HG03575 (cell line): Measurements from ENCODE around the gene TBC1D4.
"Not testable (repeated sequence)": the region's sequence is repeated elsewhere in the genome, so short reads cannot be mapped to it uniquely, and the experiment has no call there.

Experiments
- ATAC-seq: cut with Tn5 transposase; IDR thresholded peaks from one replicate; pipeline ENCODE4 v1.9.1; 2021; ENCODE audit not compliant: unreplicated experiment, insufficient number of reproducible peaks, low FRiP score; ENCODE audit errors: extremely low read depth

The TBC1D4 gene

DNA sequence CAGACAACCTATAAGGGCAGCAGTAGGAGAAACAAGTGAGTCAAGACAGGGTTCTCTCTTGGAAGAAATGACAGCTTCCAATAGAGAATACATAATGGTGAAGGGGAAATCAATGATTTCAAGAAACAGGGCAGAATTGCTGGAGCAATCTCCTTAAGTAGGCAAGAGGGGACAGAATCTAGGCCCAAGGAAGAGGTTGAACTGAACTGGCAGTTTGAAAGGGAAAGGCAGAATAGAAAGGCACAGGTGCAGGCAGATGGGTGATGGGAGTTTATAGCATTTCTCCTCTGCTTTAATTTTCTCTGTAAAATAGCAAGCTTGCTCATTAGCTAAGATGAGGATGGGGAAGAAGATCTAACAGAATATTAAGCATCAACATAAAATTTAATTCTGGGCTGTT lies 110.8 kb downstream of the TBC1D4 start:
- no peak for ATAC-seq

GRCh38 chr13:75370774-75371173 lies 111.2 kb downstream of the TBC1D4 start:
- ATAC-seq: no peak

GRCh38 chr13:75369981-75370380 lies 112.0 kb downstream of the TBC1D4 start:
- ATAC-seq: no peak

DNA sequence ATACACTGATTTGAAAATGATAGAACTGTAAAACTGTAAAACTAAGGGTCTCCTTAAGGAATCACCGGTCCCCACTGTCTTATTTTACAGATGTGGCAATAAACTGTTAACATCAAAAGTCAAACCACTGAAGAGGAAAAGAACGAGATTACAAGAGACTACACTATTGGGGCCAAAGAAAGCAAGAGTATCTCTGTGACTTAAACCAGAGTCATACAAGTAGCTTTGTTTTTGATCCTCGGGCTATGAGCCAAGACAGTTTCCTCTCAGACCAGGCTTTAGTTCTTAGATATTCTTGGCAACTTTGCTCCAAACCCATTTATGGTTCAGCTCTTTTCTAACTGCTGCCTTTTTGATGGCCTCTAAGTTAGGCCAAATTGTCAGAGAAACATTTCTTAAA lies 113.8 kb downstream of the TBC1D4 start:
- no peak for ATAC-seq

DNA sequence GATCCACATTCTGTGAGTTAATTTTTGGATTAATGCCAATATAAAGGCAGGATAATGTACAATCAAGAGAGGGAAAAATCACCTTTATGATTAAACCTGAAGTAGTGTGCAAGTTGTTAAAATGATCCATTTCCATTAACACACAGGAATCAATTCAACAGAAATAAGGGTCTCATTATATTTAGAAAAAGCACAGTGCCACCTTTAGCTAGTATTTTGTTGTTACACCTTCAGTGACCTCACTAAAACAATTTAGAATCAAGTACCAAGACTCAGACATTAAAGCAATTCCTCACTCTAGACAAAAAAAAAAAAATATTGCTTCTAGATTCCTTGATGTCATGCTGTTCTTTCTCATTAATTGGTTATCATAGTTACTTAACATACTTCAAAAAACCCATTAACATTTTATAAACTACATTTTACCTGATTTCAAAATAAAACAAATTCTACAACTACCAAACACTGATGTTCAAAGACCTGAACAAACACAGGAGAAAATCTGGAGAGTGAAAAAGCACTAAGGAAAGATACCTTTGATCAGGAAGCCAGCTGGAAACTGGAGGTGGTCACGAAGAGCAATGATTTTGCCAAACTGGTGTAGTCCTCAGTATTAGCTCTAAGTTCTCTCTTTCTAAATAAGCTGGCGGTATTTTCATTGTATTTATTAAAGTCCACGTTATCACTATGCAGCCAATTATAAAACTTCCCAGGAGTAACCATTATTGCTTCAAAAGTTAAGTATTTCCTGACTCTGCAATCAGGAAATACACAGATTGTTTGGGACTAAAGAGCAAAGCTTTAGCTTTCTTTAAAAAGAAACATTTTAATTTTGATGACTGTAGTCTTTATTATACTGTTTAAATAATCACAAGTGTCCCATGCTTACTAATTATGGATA lies 115.3 kb downstream of the TBC1D4 start:
- ATAC-seq: no peak

- peak; percentile 88 for ATAC-seq
Measured at GRCh38 chr13:75365724-75366173, 116.2 kb downstream of the TBC1D4 start.

DNA sequence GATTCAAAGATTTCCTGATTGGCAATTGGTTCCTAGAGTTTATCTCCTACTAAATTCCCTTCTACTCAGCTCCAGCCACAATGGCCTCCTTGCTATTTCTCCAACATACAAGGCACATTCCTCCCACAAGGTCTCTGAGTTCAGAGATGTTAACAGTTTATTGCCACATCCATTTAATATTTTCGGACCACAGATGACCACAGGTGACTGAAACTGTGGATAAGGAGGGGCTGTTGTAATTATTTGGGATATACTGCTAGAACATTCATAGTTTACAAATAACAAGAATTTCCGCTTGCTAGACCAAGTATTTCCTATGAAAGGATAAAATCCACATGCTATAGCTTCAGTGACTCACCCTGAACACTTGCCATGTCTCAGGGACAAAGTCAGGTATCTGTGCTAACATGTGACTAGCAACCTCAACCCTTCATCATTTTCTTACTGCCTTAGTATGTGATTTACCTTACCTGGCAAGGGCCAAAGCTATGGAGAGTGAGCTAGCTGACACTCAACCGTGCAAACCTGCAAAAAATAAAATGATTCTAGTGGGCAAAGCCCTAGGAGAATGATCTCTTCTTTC lies 117.7 kb downstream of the TBC1D4 start:
- ATAC-seq: no peak

DNA sequence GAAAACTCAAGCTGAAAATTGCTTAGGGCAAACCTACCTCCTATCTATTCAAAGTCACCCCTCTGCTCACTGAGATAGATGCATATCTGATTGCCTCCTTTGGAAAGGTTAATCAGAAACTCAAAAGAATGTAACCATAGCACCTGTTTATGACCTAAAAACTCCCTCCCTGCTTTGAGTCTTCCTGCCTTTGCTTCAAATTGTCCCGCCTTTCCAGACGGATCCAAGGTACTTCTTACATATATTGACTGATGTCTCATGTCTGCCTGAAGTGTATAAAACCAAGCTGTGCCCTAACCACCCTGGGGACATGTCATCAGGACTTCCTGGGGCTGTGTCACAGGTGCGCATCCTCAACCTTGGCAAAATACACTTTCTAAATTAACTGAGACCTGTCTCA lies 118.6 kb downstream of the TBC1D4 start:
- ATAC-seq: no peak

GRCh38 chr13:75362026-75362425 lies 119.9 kb downstream of the TBC1D4 start:
- no peak for ATAC-seq

DNA sequence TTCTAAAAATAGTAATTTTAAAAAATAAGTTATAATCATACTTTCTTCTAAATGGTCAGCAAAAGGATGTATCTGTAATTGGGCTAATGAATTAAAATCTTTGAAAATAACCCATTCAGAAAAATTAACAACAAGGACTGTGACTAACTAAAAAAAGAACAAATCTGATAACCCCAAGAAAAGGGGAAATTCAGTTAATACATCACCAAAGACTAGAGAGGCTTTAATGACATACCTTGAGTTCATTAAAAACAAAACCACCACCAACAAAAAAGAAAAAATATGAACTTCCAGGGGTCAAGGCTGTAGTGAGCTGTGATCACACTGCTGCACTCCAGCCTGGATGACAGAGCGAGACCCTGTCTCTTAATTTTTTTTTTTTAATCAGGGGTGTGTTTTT lies 121.8 kb downstream of the TBC1D4 start:
- ATAC-seq: no peak

DNA sequence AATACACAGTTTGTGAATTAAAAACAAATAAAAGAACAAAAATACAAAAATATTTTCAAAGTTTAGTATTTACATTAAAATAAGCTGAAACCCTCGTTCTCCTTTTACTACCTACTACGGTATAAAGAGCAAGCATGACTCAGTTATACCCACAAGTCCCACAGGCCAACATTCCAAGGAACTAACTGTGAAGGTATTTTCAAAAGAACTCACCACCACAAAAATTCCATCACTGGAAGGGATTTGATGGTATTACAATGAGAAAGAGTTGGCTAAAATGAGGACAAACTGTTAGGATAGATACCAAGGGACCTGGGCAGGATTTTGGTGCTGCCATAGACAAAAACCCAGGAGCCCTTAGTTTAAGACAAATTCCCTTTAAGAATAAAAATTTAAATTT lies 122.7 kb downstream of the TBC1D4 start:
- no peak for ATAC-seq

GRCh38 chr13:75357576-75358289 lies 124.2 kb downstream of the TBC1D4 start:
- ATAC-seq: peak; percentile 67

DNA sequence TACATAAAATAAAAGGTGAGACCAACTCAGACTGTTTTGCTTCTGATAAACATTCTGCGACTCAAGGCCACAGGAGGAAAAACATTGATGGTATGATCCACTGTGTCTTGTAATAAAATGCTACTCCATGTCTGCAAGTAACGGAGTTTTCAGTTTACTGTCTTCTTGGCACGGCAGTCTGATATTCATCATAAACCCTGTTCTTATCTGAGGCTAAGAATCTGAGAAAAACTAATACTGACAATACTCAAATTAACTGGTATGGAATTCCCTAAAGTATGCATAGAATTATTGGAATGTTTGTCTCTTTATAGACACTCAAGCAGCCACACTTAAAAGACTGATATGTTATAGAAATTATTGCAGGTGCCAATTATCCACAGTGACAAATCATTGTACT lies 125.5 kb downstream of the TBC1D4 start:
- no peak for ATAC-seq

DNA sequence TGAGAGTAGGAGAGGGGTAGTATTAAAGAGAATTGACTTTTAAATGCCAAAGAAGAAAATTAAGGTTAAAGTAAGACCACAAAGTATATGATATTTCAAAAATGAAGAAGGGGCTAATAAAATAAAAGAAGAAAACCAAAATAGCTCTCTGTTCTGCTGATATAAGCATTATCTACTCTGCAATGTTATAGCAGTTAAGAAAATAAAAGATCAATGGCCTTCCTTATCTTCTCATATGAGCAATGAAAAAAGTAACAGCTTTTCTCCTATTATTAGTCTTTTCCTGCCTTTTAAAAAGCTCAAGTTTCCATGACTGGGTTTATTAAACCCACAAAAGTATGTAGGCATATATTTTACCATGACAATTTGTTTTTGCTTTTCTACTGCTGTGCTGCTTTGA lies 126.4 kb downstream of the TBC1D4 start:
- ATAC-seq: no peak

- no peak for ATAC-seq
Measured at GRCh38 chr13:75353781-75354193, 128.2 kb downstream of the TBC1D4 start.

GRCh38 chr13:75352641-75353327 lies 129.2 kb downstream of the TBC1D4 start:
- no peak for ATAC-seq

GRCh38 chr13:75351538-75351937 lies 130.4 kb downstream of the TBC1D4 start:
- ATAC-seq: not testable (repeated sequence)

- ATAC-seq: no peak
Measured at GRCh38 chr13:75347925-75348324, 134.0 kb downstream of the TBC1D4 start.

DNA sequence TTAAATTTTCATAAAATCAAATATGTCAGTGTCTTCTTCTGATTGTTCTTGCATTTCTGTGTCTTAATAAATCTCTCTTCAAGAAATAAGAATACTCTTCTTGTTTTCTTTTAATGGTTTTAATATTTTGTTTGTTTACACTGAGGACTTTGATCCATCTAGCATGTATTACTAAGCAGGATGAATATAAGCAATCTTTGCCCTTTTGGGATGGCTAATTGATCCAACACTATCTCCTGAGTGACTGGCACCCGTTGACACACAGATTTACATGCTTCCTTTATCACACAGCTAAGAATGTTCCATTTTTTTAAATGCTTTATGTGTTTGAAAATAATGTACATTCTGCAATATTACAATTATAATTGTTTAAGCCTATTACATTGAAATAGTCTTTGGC lies 134.5 kb downstream of the TBC1D4 start:
- no peak for ATAC-seq
